GM12875 (cell line): ENCODE data around the gene USP47.

ENCODE experiments used
- H3K4me3 ChIP-seq: one replicate; pipeline ENCODE4 v1.5.1; 2011; ENCODE audit warnings: low read depth, low read length, control low read depth
- TF ChIP-seq, protein P1 (sequence below): IDR thresholded peaks from 2 replicates; pipeline ENCODE4 v1.5.1; 2011; ENCODE audit warnings: low read depth, mild to moderate bottlenecking, control low read depth, inconsistent platforms, low read length, moderate library complexity, borderline replicate concordance; ENCODE audit not compliant: insufficient read depth

USP47 gene

GRCh38 chr11:11967669-11968510 lies 126.1 kb downstream of the USP47 start:
- H3K4me3 ChIP-seq, result no peak overlapping the region
- TF ChIP-seq, protein P1, sequence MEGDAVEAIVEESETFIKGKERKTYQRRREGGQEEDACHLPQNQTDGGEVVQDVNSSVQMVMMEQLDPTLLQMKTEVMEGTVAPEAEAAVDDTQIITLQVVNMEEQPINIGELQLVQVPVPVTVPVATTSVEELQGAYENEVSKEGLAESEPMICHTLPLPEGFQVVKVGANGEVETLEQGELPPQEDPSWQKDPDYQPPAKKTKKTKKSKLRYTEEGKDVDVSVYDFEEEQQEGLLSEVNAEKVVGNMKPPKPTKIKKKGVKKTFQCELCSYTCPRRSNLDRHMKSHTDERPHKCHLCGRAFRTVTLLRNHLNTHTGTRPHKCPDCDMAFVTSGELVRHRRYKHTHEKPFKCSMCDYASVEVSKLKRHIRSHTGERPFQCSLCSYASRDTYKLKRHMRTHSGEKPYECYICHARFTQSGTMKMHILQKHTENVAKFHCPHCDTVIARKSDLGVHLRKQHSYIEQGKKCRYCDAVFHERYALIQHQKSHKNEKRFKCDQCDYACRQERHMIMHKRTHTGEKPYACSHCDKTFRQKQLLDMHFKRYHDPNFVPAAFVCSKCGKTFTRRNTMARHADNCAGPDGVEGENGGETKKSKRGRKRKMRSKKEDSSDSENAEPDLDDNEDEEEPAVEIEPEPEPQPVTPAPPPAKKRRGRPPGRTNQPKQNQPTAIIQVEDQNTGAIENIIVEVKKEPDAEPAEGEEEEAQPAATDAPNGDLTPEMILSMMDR, result no peak

DNA sequence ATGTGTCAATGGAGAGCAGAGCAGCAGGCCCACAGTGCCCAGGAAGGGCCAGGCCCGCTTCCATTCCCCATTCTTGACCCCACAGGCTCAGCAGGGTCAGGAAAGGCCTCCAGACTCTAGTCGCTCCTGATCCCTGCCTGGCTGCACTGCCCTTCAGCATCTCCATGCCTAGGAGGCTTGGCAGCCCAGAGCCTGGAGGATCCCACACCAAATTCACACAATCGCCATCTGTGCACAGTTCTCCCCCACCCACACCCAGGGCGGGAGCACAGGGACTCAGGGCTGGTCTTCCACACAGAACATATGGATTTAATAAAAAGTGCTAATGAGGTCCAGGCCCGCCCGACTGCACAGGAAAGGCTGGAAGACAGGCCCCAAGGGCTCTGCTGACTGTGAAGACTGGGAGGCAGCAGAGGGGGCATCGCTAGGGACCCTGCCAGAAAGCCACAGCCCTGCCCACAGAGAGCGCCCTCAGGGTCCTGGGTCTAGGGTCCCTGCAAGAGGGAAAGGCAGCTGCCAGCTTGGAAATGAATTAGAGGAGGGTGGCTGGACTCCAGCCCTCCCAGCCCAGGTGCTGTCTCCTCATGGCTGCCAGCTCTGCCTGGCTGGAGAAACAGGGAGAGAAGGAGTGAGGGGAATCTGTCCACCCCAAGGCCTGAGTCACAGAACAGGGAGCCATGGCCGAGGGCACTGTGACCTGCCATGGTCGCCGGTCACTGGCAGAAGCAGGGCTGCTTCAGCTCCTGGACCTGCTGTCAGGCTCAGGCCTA lies 126.9 kb downstream of the USP47 start:
- no peak overlapping the region for H3K4me3 ChIP-seq
- TF ChIP-seq, protein P1, result no peak

DNA sequence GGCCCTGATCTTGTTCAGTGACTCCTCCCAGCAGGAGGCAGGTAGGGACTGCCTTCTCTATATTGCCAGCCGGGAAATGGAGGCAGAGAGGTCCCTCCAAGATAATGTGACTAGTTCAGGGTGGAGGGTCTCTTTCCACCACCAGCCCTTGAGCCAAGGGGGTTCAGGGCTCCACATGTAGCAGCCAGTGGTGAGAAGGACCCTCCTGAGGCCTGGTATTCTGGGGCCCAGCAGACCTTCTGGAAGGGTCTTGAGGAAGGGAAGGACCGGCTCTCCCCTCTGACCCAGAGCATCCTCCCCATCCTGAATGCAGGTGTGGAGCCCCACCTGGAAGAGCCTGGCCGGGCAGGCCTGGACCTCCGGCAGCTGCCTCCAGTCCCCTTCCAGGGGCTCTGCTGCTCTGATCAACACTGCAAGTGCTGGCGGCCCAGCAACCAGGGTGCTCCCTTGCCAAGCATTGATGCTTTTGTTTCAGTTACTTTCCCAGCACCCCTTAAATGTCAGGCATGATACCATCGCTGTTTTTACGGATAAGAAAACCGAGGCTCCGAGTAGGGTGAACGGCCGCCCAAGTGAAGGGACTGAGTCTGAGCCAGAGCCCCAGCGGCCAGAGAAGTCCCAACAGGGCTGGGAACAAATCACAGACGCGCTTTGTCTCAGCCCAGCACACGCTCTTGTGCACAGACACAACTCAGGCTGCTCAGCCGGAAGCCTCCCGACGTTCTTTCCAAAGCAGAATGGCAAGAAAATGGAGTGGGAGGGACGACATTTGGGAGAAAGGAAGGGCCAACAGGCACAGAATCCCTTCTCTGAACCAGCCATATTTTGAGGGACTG lies 127.8 kb downstream of the USP47 start:
- TF ChIP-seq, protein P1, result no peak
- no peak overlapping the region for H3K4me3 ChIP-seq

- TF ChIP-seq, protein P1, result no peak
- no peak overlapping the region for H3K4me3 ChIP-seq
Measured at GRCh38 chr11:11970556-11970955, 128.8 kb downstream of the USP47 start.

DNA sequence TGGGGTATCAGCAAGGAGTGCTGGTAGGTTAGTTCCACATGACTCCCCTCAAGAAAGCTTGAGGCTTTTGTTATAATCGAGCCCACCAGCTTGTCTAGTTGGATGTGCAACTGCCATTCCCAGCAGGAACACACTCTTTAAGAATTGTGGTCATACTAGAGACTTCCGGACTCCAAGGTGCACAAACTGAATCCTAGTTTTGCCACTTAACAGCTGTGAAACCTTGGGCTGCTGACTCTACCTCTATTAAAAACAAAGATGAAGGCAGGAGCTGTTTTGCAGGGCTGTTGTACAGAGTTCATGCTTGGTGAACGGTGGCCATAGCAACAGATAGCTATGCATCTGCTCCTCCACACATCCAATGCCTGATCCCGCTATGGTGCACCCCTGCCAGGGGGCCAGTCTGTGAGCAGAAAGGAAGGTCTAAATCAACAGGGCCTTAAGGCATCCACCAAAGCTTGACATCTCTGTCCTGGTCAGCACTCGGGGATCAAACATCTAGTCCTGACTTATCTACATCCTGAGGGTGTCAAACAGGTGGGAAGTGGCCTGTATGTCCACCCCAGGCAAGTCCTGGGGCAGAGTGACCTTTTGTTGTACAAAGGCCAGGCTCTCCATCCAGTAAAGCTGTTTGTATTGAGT lies 130.3 kb downstream of the USP47 start:
- no peak overlapping the region for H3K4me3 ChIP-seq
- TF ChIP-seq, protein P1, result no peak

- TF ChIP-seq, protein P1, result no peak
- H3K4me3 ChIP-seq, result no peak overlapping the region
Measured at GRCh38 chr11:11972730-11973341, 131.1 kb downstream of the USP47 start.
